Progenitor cell of endocrine pancreas (in vitro differentiated cells): ENCODE results near the gene SLC28A1. TPM values are rescaled to one million over a fixed set of nuclear protein-coding genes. Genes with fewer than 3 reads are reported as not detected.
"Not testable (repeated sequence)": the region's sequence is repeated elsewhere in the genome, so short reads cannot be mapped to it uniquely, and the experiment has no call there.

Experiments
- DNase-seq: peaks from one replicate; pipeline ENCODE4 v3.0.0; 2021; ENCODE audit warnings: low spot score; ENCODE audit not compliant: unreplicated experiment
- H3K27ac Mint-ChIP-seq: 2 replicates; pipeline ENCODE4 v1.8.0; 2021; ENCODE audit warnings: mild to moderate bottlenecking, moderate library complexity, mixed read lengths
- H3K27me3 Mint-ChIP-seq: 2 replicates; pipeline ENCODE4 v1.8.0; 2021; ENCODE audit warnings: mixed read lengths
- H3K36me3 Mint-ChIP-seq: 2 replicates; pipeline ENCODE4 v1.8.0; 2022; ENCODE audit warnings: mixed read lengths; ENCODE audit not compliant: insufficient read depth
- H3K4me1 Mint-ChIP-seq: 2 replicates; pipeline ENCODE4 v1.8.0; 2021; ENCODE audit warnings: low read depth, mixed read lengths
- H3K4me3 Mint-ChIP-seq: 2 replicates; pipeline ENCODE4 v1.8.0; 2021; ENCODE audit warnings: low read depth, mild to moderate bottlenecking, moderate library complexity, mixed read lengths
- H3K9me3 Mint-ChIP-seq: 2 replicates; pipeline ENCODE4 v1.8.0; 2021; ENCODE audit warnings: low read depth, mixed read lengths
- CTCF ChIP-seq: fragments of 200-600 bp; sonication (generic); IDR thresholded peaks from one replicate; pipeline ENCODE4 v1.5.0; 2021; ENCODE audit warnings: antibody characterized with exemption, mild to moderate bottlenecking; ENCODE audit not compliant: unreplicated experiment
- total RNA-seq: library from RNA; stranded (reverse); gene quantifications from 2 replicates; pipeline ENCODE4 v1.2.1, GENCODE V29; 2021

The SLC28A1 gene
- total RNA-seq, 1 donor from 2014 or later = not detected

GRCh38 chr15:84921121-84921520 lies 36.7 kb downstream of the SLC28A1 start:
- Mint-ChIP-seq H3K27me3 (peaks cover 3% of the 10 kb centered on the region), H3K9me3 (no peaks in the 10 kb centered on the region), H3K27ac (no peak overlapping the region), H3K36me3 (no peaks in the 10 kb centered on the region), H3K4me3 (no peak overlapping the region), H3K4me1 (peaks cover 1% of the 10 kb centered on the region)
- no peak for DNase-seq
- no peak for TF ChIP-seq CTCF

DNA sequence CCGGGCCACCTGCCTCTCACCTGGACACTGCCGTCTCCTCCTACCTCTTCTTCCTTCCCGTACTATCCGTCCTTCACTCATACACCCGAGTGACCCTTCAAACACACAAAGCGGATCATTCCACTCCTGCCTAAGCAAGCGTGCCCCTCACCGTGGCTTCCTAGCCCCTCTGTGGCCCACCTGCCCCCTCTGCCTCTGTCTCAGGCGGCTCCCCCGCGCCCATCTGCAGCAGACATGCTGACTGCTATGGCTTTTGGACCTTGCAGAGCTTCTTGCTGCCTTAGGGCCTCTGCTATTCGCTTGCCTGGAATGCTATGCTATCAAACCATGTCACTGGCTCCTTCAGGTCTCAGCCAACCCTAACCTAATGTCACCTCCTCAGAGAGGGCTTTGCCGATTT lies 38.1 kb downstream of the SLC28A1 start:
- TF ChIP-seq CTCF = no peak
- Mint-ChIP-seq H3K9me3 (no peaks in the 10 kb centered on the region), H3K36me3 (no peaks in the 10 kb centered on the region), H3K4me1 (peaks cover 1% of the 10 kb centered on the region), H3K27me3 (peaks cover 3% of the 10 kb centered on the region), H3K4me3 (no peak overlapping the region), H3K27ac (no peak overlapping the region)
- no peak for DNase-seq

- Mint-ChIP-seq H3K4me1 (peaks cover 7% of the 10 kb centered on the region), H3K27ac (no peak overlapping the region)
Measured at GRCh38 chr15:84924077-84924731, 39.7 kb downstream of the SLC28A1 start.

DNA sequence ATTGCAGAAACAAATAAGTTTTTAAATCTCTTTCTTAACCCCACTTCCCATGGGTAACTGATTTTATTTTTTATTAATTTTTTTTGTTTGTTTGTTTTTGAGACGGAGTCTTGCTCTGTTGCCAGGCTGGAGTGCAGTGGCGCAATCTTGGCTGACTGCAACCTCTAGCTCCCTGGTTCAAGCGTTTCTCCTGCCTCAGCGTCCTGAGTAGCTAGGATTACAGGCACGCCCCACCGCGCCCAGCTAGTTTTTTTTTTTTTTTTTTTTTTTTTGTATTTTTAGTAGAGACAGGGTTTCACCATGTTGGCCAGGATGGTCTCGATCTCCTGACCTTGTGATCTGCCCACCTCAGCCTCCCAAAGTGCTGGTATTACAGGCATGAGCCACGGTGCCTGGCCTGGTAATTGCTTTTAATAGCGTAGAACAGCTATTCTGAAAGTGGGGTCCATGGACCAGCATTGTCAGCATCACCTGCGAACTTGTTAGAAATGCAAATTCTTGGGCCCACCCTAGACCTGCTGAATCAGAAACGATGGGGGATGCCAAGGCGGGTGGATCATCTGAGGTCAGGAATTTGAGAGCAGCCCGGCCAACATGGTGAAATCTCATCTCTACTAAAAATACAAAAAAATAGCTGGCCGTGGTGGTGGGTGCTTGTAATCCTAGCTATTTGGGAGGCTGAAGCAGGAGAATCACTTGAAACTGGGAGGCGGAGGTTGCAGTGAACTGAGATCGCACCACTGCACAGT lies 40.5 kb downstream of the SLC28A1 start:
- H3K4me3 Mint-ChIP-seq, H3K27ac Mint-ChIP-seq, H3K27me3 Mint-ChIP-seq, H3K9me3 Mint-ChIP-seq, H3K36me3 Mint-ChIP-seq, DNase-seq: not testable (repeated sequence)
- H3K4me1 Mint-ChIP-seq = peaks cover 11% of the 10 kb centered on the region

More at GRCh38 chr15:84924077-84924731, 39.7 kb downstream of the SLC28A1 start:
- Mint-ChIP-seq H3K9me3 (no peaks in the 10 kb centered on the region), H3K36me3 (no peaks in the 10 kb centered on the region), H3K27me3 (peaks cover 3% of the 10 kb centered on the region), H3K4me3 (no peak overlapping the region)
- DNase-seq = no peak
- TF ChIP-seq CTCF = no peak

GRCh38 chr15:84925906-84926305 lies 41.4 kb downstream of the SLC28A1 start:
- TF ChIP-seq CTCF = no peak
- Mint-ChIP-seq H3K9me3 (no peaks in the 10 kb centered on the region), H3K27ac (no peak overlapping the region), H3K27me3 (peaks cover 3% of the 10 kb centered on the region), H3K4me3 (no peak overlapping the region), H3K4me1 (peaks cover 14% of the 10 kb centered on the region), H3K36me3 (no peaks in the 10 kb centered on the region)
- no peak for DNase-seq
